Measurements from ENCODE around the gene NCKAP1.

DNA sequence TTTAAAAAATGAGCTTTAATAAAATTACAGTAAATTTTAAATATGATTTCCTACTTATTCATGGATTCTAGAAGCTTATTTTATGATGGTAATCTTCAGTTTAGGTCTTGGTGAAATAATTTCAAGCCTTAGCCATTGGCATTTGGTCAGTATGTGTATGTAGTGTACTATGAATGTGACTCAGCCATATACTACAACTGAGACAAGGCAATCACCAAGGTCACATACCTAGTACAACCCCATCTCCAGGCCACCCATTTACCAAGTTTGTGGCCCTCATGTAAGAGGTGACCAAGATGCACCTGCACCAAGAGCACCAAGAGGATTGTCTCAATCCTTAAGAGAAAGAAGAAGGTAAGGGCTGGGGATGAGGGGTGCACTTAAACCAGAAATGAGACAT lies 117.0 kb downstream of the NCKAP1 start:
- TF ChIP-seq POLR2A (IDR thresholded peaks at IDR 0.05; ENCODE audit: low read depth, low read length) (no peak), MXI1 (IDR thresholded peaks at IDR 0.05; ENCODE audit: borderline replicate concordance, low read depth, low read length) (no peak), MAFK (IDR thresholded peaks at IDR 0.05; ENCODE audit: low read depth, low read length) (no peak), RFX5 (IDR thresholded peaks at IDR 0.05; ENCODE audit: low read depth, low read length) (no peak), SMC3 (IDR thresholded peaks at IDR 0.05; ENCODE audit: low read depth, low read length) (no peak), CHD1 (IDR thresholded peaks at IDR 0.05; ENCODE audit: low read depth, low read length) (no peak), RAD21 (IDR thresholded peaks at IDR 0.05; ENCODE audit: low read length) (no peak), CEBPB (IDR thresholded peaks at IDR 0.05; ENCODE audit: low read depth, low read length) (no peak)
- TF ChIP-seq, protein P1, sequence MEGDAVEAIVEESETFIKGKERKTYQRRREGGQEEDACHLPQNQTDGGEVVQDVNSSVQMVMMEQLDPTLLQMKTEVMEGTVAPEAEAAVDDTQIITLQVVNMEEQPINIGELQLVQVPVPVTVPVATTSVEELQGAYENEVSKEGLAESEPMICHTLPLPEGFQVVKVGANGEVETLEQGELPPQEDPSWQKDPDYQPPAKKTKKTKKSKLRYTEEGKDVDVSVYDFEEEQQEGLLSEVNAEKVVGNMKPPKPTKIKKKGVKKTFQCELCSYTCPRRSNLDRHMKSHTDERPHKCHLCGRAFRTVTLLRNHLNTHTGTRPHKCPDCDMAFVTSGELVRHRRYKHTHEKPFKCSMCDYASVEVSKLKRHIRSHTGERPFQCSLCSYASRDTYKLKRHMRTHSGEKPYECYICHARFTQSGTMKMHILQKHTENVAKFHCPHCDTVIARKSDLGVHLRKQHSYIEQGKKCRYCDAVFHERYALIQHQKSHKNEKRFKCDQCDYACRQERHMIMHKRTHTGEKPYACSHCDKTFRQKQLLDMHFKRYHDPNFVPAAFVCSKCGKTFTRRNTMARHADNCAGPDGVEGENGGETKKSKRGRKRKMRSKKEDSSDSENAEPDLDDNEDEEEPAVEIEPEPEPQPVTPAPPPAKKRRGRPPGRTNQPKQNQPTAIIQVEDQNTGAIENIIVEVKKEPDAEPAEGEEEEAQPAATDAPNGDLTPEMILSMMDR (conservative IDR thresholded peaks at IDR 0.05; ENCODE audit: low read depth, low read length) = no peak
- TF ChIP-seq, protein P2, sequence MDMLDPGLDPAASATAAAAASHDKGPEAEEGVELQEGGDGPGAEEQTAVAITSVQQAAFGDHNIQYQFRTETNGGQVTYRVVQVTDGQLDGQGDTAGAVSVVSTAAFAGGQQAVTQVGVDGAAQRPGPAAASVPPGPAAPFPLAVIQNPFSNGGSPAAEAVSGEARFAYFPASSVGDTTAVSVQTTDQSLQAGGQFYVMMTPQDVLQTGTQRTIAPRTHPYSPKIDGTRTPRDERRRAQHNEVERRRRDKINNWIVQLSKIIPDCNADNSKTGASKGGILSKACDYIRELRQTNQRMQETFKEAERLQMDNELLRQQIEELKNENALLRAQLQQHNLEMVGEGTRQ (IDR thresholded peaks at IDR 0.05; ENCODE audit: low read depth, low read length) = no peak
